HepG2 (cell line): Measurements from ENCODE around the gene GPR25. TPM values are rescaled to one million over a fixed set of nuclear protein-coding genes. Genes with fewer than 3 reads are reported as not detected.
A peak's percentile ranks its signal among the peaks of the same experiment; 100 is the strongest.

Experiments
- ATAC-seq: fragments of 200-7000 bp; cut with Tn5 transposase; 3 replicates; pipeline ENCODE4 v1.9.1; 2020; ENCODE audit warnings: mild to moderate bottlenecking, moderate library complexity
- BruUV-seq: library from RNA; stranded (reverse); fragments of 400-500 nt; replicated peaks from 2 replicates; lab custom pipeline; 2021; lab: Mats Ljungman, UMichigan
- CTCF ChIA-PET: fragments of 300-600 bp; formaldehyde crosslinking; extraction: SDS; loops from one replicate; lab custom pipeline; 2021; ENCODE audit warnings: low total read pairs, inconsistent platforms, low intra/inter-chr PET ratio; lab: Yijun Ruan, JAX
- POLR2A ChIA-PET: fragments of 350-600 bp; sonication (Branson Sonifier 250); formaldehyde crosslinking; loops from one replicate; lab custom pipeline; 2020; ENCODE audit warnings: antibody characterized with exemption, inconsistent platforms; lab: Yijun Ruan, JAX
- DNase-seq: peaks from one replicate; pipeline ENCODE4 v3.0.0-alpha.2; 2015; ENCODE audit warnings: low spot score
- FAIRE-seq: peaks from 3 replicates; lab custom pipeline; 2011; peaks lifted over from hg19 to GRCh38; lab: Jason Lieb, UNC
- H2AFZ ChIP-seq: one replicate; pipeline ENCODE4 v1.6.1; 2011; ENCODE audit warnings: low read length, inconsistent platforms
- H3K27ac ChIP-seq: fragments of 300-600 bp; 3 replicates; pipeline ENCODE4 v1.8.0; 2011; ENCODE audit warnings: mixed run types, mild to moderate bottlenecking, mixed read lengths, low read length, inconsistent platforms; ENCODE audit not compliant: insufficient read depth; ENCODE audit errors: extremely low read length
- H3K27me3 ChIP-seq, 2 experiments: fragments of 200-600 bp in 1 of 2; 2 replicates in 1 of 2; 3 replicates in 1 of 2; pipeline versions ENCODE4 v1.6.0 to v1.8.0; 2011; ENCODE audit warnings: low read length in 2 of 2, mild to moderate bottlenecking in 2 of 2, moderate library complexity in 2 of 2, inconsistent platforms in 1 of 2; ENCODE audit not compliant: insufficient read depth in 2 of 2, control insufficient read depth in 1 of 2
- H3K36me3 ChIP-seq, 2 experiments: fragments of 200-600 bp in 1 of 2; replicated peaks in 1 of 2; 2 replicates in 1 of 2; 3 replicates in 1 of 2; pipeline versions ENCODE4 v1.5.1 to v1.8.0; 2011; ENCODE audit warnings: low read length in 2 of 2, inconsistent platforms in 1 of 2; ENCODE audit not compliant: insufficient read depth in 2 of 2, control insufficient read depth in 1 of 2
- H3K4me1 ChIP-seq: 2 replicates; pipeline ENCODE4 v1.5.1; 2012; ENCODE audit warnings: low read length, inconsistent platforms; ENCODE audit not compliant: insufficient read depth
- H3K4me2 ChIP-seq: 2 replicates; pipeline ENCODE4 v1.6.0; 2011; ENCODE audit warnings: low read depth, low read length, inconsistent platforms
- H3K4me3 ChIP-seq, 3 experiments: fragments of 200-600 bp in 1 of 3; sonication (generic), shearing (Covaris generic) in 1 of 3; replicated peaks in 1 of 3; 2 replicates each; pipeline ENCODE4 v1.5.1; 2011 to 2016; ENCODE audit warnings: low read length in 3 of 3, inconsistent platforms in 2 of 3, low read depth in 2 of 3, mild to moderate bottlenecking in 2 of 3, control low read depth in 1 of 3, mixed read lengths in 1 of 3; ENCODE audit not compliant: insufficient read depth in 1 of 3
- H3K79me2 ChIP-seq: one replicate; pipeline ENCODE4 v1.6.1; 2011; ENCODE audit warnings: low read length, inconsistent platforms; ENCODE audit not compliant: insufficient read depth
- H3K9ac ChIP-seq: 2 replicates; pipeline ENCODE4 v1.6.0; 2011; ENCODE audit warnings: mild to moderate bottlenecking, low read depth, low read length, inconsistent platforms; ENCODE audit not compliant: insufficient read depth
- H3K9me3 ChIP-seq: 2 replicates; pipeline ENCODE4 v1.5.1; 2012; ENCODE audit warnings: mild to moderate bottlenecking, low read length
- H4K20me1 ChIP-seq: 2 replicates; pipeline ENCODE4 v1.6.0; 2011; ENCODE audit warnings: inconsistent platforms, mild to moderate bottlenecking, low read length, moderate library complexity; ENCODE audit not compliant: insufficient read depth
- AGO2 ChIP-seq: fragments of 200-400 bp; formaldehyde crosslinking; optimal IDR thresholded peaks from 2 replicates; pipeline ENCODE3; 2017; ENCODE audit warnings: mild to moderate bottlenecking, low read depth, low read length, moderate library complexity
- EEA1 ChIP-seq: sonication (generic); formaldehyde crosslinking; IDR thresholded peaks from 2 replicates; pipeline ENCODE4 v1.5.1; 2020; ENCODE audit warnings: mild to moderate bottlenecking, missing genetic modification reagents, borderline replicate concordance
- ZNF431 ChIP-seq: sonication (generic); formaldehyde crosslinking; IDR thresholded peaks from 2 replicates; pipeline ENCODE4 v1.9.0; 2022; ENCODE audit warnings: missing genetic modification reagents, low read depth, mild to moderate bottlenecking, borderline replicate concordance
- ZXDC ChIP-seq: sonication (generic); formaldehyde crosslinking; IDR thresholded peaks from 2 replicates; pipeline ENCODE4 v1.5.0; 2020; ENCODE audit warnings: mild to moderate bottlenecking, missing genetic modification reagents
- WGBS: methylation state at CpG from one replicate; pipeline ENCODE4 v1.1.6; 2017; ENCODE audit warnings: low lambda C conversion rate; 5-methylcytosine and 5-hydroxymethylcytosine counted together
- in situ Hi-C: cut with HindIII; loops from 2 replicates; pipeline ENCODE4 v1.10.0; 2017; ENCODE audit warnings: low pct_unique_long_range_greater_than_20kb; ENCODE audit not compliant: extremely low pct_ligation_motif_present
- intact Hi-C: fragments of 100-400 bp; cut with micrococcal nuclease; formaldehyde crosslinking; loops from one replicate; pipeline ENCODE4 v1.10.0; 2022; ENCODE audit not compliant: unreplicated experiment
- polyA plus RNA-seq, 8 experiments: library from polyadenylated mRNA; depleted of rRNA in 3 of 8; stranded (reverse) in 7 of 8; unstranded in 1 of 8; fragments of >200 nt; fragmentation: Illumina TruSeq in 4 of 8; extraction: Trizol in 4 of 8; gene quantifications; 2 replicates each; pipeline versions ENCODE4 v1.2.1 to v1.2.3, GENCODE V29; 2011 to 2016; ENCODE audit warnings: low read depth in 4 of 8, missing spikeins in 1 of 8, mixed read lengths in 1 of 8; ENCODE audit not compliant: insufficient read depth in 1 of 8
- total RNA-seq, 5 experiments: library from RNA; depleted of rRNA; stranded (reverse); fragments of >200 nt; fragmentation: Illumina TruSeq; extraction: Trizol; gene quantifications; 2 replicates each; pipeline ENCODE4 v1.2.3, GENCODE V29; 2016; ENCODE audit warnings: low read depth in 1 of 5

GPR25 gene
- total and polyA plus RNA-seq, 2 of the 13 experiments (the other 11 are each of a cell fraction or from before 2014, with no cell fraction given): not detected

DNA sequence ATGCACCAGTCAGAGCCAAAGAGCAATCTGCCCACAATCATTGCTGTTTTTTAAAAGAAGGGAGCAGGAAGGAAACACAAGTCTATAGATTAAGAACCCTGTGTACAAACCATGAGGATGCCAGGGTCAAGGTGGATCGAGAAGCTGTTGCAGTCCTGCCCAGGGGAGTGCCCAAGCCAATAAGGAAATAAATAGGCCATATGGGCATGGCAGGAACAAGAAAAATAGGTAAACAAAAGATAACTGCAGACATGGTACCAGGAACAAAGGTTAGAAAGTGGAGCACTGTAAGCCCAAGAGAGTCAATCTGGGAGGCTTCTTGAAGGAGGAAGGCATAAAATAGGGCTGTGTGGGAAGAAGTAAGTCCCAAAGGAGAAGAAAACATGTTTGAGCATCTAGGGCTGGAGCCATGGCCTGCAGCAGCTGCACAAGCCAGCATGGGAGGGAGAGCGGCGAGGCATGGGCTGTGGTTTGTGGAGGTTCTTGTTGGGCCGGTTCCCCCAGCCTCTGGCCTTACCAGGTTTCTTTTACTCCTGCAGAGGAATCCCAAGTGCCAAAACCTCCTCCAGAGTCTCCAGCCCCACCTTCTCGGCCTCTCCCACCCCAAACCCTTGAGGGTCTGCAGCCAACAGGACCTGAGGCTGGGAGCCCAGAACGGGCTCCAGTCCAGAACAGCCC lies 35.5 kb downstream of the GPR25 start:
- no peak for ATAC-seq
- no peak overlapping the region for H3K27ac ChIP-seq

More for the DNA sequence above, 35.5 kb downstream of the GPR25 start:
- no peaks in the 10 kb centered on the region for H4K20me1 ChIP-seq
- DNase-seq: no peak
- no peak overlapping the region for H3K4me3 ChIP-seq
- H3K9me3 ChIP-seq: no peaks in the 10 kb centered on the region
- H3K36me3 ChIP-seq: peaks cover 12 to 31% of the 10 kb centered on the region in 2 experiments; a peak in 4 of 5 replicates
- peaks cover 52% of the 10 kb centered on the region for H3K4me1 ChIP-seq
- no peak overlapping the region for H3K4me2 ChIP-seq
- in situ Hi-C loops: no loop called here
- FAIRE-seq: no peak
- WGBS: 97% methylated on average over 5 of the region's 6 CpGs
- TF ChIP-seq ZXDC (CRISPR knock-in tag) (no peak), EEA1 (no peak), ZNF431 (CRISPR knock-in tag) (no peak), AGO2 (peak; percentile 23)
- TF ChIP-seq, all 625 proteins: peak for 1
- Histone ChIP-seq H2AFZ (no peak overlapping the region), H3K79me2 (no peaks in the 10 kb centered on the region), H3K9ac (no peak overlapping the region), H3K27me3 (no peaks in the 10 kb centered on the region)
- BruUV-seq: no TSS peak
- POLR2A ChIA-PET: interaction anchor here (1.0 to 4.6 kb wide), 8 partner anchors 9 to 239 kb away, joined by 3 to 129 read pairs (median 8); partner anchors contain the start of gene INAVA
- CTCF ChIA-PET: interaction anchor here (1.5 kb wide), 1 partner anchor 17 kb away, joined by 14 read pairs; no protein-coding TSS in a partner anchor
- intact Hi-C loops: no loop called here
